Stimulated activated CD8-positive, alpha-beta memory T cell treated with anti-CD3 and anti-CD28 coated beads, Interleukin-12 subunit alpha, Interleukin-12 subunit beta, amount 100 ng/mL, for 4 hours (primary cell): ENCODE measurements around the gene CNGA1.
A peak's percentile ranks its signal among the peaks of the same experiment; 100 is the strongest.
"Not testable (repeated sequence)": the region's sequence is repeated elsewhere in the genome, so short reads cannot be mapped to it uniquely, and the experiment has no call there.

Experiments used
- DNase-seq: peaks from one replicate; pipeline ENCODE4 v3.0.0-alpha.2; 2020; ENCODE audit warnings: low read depth

The CNGA1 gene

GRCh38 chr4:47968847-47969246 lies 47.6 kb downstream of the CNGA1 start:
- no peak for DNase-seq

- DNase-seq: no peak
These were observed 61.8 kb downstream of the CNGA1 start for GRCh38 chr4:47954677-47955076.

GRCh38 chr4:47954245-47954644 lies 62.2 kb downstream of the CNGA1 start:
- DNase-seq: no peak

GRCh38 chr4:47945930-47946726 lies 70.4 kb downstream of the CNGA1 start:
- no peak for DNase-seq

GRCh38 chr4:47942081-47942819 lies 74.2 kb downstream of the CNGA1 start:
- no peak for DNase-seq

GRCh38 chr4:47939456-47939855 lies 77.0 kb downstream of the CNGA1 start:
- no peak for DNase-seq

GRCh38 chr4:47936336-47936735 lies 80.1 kb downstream of the CNGA1 start:
- no peak for DNase-seq

GRCh38 chr4:47933840-47934239 lies 82.6 kb downstream of the CNGA1 start:
- DNase-seq: no peak

- DNase-seq: no peak
These were observed 85.3 kb downstream of the CNGA1 start for GRCh38 chr4:47930971-47931804.

GRCh38 chr4:47929682-47930201 lies 86.7 kb downstream of the CNGA1 start:
- no peak for DNase-seq

- peak; percentile 2 for DNase-seq
These were observed 89.7 kb downstream of the CNGA1 start for GRCh38 chr4:47926667-47927258.

GRCh38 chr4:47923261-47923608 lies 93.2 kb downstream of the CNGA1 start:
- DNase-seq: not testable (repeated sequence)

GRCh38 chr4:47922436-47923260 lies 93.8 kb downstream of the CNGA1 start:
- DNase-seq: not testable (repeated sequence)

GRCh38 chr4:47917163-47917562 lies 99.3 kb downstream of the CNGA1 start:
- DNase-seq: not testable (repeated sequence)

- no peak for DNase-seq
These were observed 101.1 kb downstream of the CNGA1 start for GRCh38 chr4:47915378-47915777.

GRCh38 chr4:47914926-47915237 lies 101.6 kb downstream of the CNGA1 start:
- DNase-seq: no peak

GRCh38 chr4:47914220-47914925 lies 102.1 kb downstream of the CNGA1 start, which contains the start of gene NFXL1:
TSS of gene NFXL1 (minus strand) at chr4:47914583. CDS start at chr4:47914203, 380 bp downstream.
- DNase-seq: peak; percentile 93

GRCh38 chr4:47913861-47914219 lies 102.6 kb downstream of the CNGA1 start:
- DNase-seq: peak; percentile 8

GRCh38 chr4:47913330-47913729 lies 103.2 kb downstream of the CNGA1 start:
- no peak for DNase-seq

- no peak for DNase-seq
These were observed 109.3 kb downstream of the CNGA1 start for GRCh38 chr4:47907089-47907646.
